GM19455 (cell line): ENCODE measurements around the gene PTTG2.
"Not testable (repeated sequence)": the region's sequence is repeated elsewhere in the genome, so short reads cannot be mapped to it uniquely, and the experiment has no call there.

Experiments
- ATAC-seq: cut with Tn5 transposase; IDR thresholded peaks from one replicate; pipeline ENCODE4 v1.9.1; 2021; ENCODE audit not compliant: unreplicated experiment

Gene PTTG2

DNA sequence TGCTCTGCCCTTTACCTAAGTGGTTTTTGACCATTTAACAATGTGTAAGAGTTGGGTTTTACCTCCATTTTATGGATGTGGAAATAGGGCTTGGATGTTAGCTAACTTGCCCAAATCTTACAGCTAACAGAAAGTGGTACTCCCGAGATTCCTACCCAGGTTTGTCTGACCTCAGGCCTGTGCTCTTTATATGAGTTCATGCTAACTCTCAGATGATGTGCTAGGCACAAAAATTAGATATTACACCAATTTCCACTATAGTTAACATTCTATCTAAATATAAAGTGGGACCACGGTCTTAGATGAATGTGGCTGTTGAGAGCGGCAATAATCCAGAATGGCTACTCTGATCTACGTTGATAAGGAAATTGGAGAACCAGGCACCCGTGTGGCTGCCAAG, at the start of gene PTTG2:
Gene PTTG2 (plus strand): TSS at position 301 of the 400 bp plus-strand sequence. CDS start 37 bp downstream, at position 338.
- no peak for ATAC-seq

DNA sequence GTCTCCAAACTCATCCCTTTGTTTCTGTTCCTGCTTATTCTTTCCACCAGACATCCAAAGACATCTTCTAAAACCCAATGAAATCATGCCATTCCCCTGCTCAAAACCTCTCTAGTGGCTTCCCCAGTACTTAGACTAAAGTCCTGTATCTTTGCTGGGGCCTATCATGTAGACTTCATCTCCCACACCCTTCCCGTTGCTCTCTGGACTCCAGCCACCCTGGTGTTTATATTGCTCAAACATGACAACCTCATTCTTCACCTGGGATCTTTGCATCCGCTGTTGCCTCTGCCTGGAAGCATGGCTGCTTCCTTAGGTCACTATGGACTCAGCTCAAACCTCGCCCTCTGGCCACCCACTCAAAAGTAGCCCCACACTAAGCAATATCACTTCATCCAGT, 45.7 kb upstream of the PTTG2 start:
- ATAC-seq: no peak

DNA sequence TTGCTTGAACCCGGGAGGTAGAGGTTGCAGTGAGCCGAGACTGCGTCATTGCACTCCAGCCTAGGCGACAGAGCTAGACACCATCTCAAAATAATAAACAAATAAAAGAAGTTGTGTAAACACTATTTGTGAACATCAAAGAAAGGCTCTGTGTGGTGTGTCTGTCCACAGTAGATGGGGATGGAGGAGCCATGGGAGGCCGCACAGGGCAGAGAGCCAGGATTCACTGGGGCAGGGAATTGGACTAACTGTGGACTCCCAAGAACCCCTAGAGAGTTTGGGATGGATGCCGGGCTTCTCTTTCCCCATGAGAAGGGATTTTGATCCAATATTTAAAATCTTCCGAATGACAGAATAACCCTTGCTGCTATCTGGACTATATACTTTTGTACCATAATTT, 42.8 kb upstream of the PTTG2 start:
- ATAC-seq: no peak

DNA sequence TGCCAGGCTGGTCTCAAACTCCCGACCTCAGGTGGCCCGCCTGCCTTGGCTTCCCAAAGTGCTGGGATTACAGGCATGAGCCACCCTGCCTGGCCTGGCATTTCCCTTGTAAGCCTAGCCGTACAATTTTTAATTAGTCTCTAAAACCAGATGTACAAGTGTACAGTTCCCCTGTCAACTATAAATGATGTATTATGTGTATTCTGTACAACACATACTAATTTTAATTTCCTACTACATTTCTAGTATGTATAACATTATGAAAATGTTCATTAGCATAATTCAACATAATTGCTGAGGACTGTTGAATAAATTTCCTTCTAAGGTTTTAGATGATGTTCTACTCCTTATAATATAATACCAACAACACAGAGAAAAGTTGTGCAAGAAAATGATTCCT, 41.5 kb upstream of the PTTG2 start:
- no peak for ATAC-seq

- ATAC-seq: no peak
These were observed 37.9 kb upstream of the PTTG2 start for GRCh38 chr4:37922328-37922727.

GRCh38 chr4:37923089-37923488, 37.1 kb upstream of the PTTG2 start:
- ATAC-seq: not testable (repeated sequence)

DNA sequence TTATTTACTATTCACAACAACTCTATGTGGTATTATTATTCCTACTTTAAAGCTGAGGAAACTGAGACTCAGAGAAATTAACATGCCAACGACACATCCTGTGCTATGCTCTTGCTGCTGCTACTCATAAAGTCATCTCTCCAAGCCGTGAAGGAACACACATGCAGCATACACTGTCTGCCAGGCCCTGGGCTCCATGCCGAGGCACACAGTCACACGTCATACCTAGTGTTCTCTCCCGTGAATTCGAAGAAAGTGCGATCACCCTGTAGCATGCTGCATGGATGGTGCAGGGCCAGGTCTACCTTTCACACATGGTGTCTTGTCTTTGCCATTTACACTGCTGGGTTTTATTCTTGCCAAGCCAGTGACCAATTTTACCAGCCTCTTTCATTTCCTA, 35.3 kb upstream of the PTTG2 start:
- ATAC-seq: no peak

DNA sequence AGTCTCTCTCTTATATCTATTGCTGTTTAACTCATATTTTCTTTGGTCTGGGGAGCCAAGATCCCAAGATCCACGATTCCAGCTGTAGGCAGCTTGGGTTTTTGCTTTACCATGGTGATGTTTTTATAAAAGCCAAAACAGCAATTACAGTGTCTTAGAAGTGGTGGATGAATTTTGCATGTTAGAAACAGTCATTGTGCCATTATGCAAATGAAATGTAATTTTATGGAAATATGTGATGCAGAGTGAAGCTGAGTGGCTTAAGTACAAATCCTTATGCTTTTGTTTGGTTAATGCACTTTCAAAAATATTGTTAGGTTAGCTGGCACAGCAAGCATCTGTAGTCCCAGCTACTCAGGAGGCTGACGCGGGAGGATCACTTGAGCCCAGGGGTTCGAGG, 32.8 kb upstream of the PTTG2 start:
- ATAC-seq: no peak

GRCh38 chr4:37928426-37929416, 31.5 kb upstream of the PTTG2 start:
- no peak for ATAC-seq

GRCh38 chr4:37934096-37934495, 26.1 kb upstream of the PTTG2 start:
- no peak for ATAC-seq

DNA sequence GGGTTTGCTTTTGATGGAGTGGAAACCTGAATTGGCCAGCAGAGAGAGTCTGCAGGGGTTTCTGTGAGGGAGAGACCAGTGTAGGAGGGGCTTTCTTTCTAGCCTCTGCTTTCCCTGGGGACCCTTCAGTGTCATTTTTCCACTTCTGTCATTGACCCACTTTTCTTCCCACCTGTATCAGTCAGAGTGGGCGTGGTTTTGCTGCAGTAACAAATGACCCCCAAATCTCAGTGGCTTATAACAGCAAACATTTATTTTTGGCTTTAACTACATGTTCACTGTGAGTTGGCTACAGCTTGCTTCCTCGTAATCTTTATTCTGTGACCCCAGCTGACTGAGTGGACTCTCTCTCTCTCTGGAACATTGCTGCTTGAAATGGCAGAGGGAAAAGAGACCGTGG, 25.6 kb upstream of the PTTG2 start:
- no peak for ATAC-seq

DNA sequence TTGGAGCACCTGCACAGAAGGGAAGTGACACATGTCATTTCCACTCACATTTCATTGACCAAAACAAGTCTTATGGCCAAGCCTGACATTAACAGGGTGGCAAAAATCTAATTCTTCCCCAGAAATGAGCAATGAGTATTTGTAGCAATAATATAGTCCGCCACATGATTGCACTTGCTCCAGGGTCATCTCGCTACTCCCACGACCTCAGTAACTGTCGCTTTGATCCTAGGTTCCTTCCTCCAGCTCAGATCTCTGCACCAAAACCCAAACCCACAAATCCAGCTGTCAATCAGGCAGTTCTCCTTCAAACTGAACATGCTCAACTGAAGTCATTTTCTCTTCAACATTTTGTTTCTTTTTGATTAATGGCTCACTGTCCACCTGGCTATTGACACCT, 25.2 kb upstream of the PTTG2 start:
- ATAC-seq: no peak

DNA sequence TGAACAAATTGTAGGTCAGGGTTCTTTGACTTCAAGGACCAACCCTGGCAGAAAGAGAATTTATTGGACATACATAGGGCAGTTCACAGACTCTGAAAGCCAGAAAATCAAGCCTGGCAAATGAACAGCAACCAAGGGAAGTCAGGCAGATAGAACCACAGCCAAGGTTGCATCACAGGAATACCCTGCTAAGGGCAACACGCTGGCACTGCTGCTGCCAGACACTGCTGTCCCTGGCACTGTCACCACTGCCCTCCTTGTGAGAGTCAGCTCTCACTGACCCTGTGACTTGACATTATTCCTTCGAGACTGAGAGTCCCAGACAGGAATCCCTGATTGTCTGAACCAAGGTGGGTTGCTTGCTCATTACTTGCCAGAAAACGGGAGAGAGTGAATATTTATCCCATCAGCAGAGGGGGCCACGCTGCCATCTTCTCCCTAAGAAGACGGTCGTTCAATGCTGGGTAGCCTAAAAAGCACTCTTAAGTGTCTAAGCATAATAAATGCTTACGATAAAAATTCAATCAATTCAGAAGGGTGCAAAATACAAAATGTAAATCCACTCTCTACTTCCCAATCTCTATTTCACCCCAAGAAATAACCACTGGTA, 23.2 kb upstream of the PTTG2 start:
- no peak for ATAC-seq

DNA sequence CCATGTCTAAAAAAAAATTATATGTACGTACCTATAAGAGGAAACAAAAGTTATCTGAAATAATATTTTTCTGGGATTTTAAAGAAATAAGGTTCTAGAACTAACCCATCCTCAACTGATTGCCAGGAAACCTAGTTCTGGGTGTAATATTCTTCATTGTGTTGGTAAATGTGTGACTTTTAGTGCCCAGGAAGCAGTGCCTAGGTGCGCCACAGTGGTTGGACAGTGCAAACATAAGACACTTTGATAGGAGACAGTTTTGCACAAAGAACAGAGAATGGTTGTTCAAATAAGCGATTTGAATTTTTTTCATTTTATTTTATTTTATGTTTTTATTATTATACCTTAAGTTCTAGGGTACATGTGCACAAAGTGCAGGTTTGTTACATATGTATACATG, 22.0 kb upstream of the PTTG2 start:
- ATAC-seq: no peak

DNA sequence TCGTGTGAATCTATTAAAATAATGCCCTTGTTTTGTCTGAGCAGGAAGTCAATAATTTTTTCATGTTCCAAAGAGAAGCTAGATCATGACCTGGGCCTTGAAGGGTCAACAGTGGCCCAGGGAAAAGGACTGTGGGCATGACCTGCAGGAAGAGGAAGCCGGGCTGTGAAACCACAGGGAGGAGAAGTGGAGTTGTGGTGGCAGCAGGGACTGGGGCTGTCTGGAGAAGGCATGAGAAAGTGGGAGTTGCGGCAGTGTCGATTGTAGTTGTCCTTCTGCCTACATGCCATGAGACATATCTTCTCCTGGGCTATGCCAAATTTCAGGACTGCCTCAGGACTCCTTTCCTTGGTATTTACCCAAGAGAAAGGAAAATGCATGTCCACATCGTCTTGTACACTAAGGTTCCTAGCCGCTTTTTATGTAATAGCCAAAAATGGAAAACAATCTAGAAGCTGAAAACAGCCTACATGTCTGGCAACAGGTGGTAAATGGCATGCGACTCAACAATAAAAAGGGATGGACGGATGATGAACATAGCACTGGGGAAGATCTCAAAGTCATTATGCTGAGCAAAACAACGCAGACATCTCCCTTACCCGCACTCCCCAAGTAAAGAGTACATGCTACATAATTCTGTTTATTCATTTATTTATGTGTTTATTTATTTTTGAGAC, 13.6 kb upstream of the PTTG2 start:
- no peak for ATAC-seq

- no peak for ATAC-seq
These were observed 11.7 kb upstream of the PTTG2 start for GRCh38 chr4:37948542-37948941.

- no peak for ATAC-seq
These were observed 10.4 kb upstream of the PTTG2 start for GRCh38 chr4:37949636-37950426.

- no peak for ATAC-seq
These were observed 8.5 kb upstream of the PTTG2 start for GRCh38 chr4:37951461-37952352.

DNA sequence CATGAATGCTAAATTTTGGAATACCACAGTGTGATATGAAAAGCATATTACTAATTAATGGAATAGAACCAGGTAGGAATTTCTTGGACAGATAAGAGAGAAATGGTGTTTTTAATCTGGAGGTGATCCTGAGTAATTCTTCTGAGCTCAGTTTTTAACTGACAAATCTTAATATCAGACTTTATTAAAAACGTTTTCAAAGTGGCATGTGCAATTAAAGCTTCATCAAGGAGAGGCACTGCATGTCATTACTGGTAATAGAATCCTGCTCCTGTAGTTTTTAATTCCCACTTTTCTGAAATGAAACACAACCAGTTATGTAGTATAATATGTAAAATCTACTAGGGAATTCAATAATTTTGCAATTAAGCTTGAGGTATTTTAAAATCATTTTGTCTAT, 7.0 kb upstream of the PTTG2 start:
- ATAC-seq: no peak
